NOMO-1 treated with DMSO at 0.1 percent for 48 hours (cell line): ENCODE measurements around the gene PLIN4.
A peak's percentile ranks its signal among the peaks of the same experiment; 100 is the strongest.

Experiments
- DNase-seq: peaks from one replicate; lab custom pipeline; 2025; ENCODE audit not compliant: unreplicated experiment; lab: John Stamatoyannopoulos, UW

The PLIN4 gene

GRCh38 chr19:4493104-4493928 lies 25.0 kb downstream of the PLIN4 start:
- no peak for DNase-seq

GRCh38 chr19:4492337-4493103 lies 25.8 kb downstream of the PLIN4 start:
- DNase-seq = no peak

DNA sequence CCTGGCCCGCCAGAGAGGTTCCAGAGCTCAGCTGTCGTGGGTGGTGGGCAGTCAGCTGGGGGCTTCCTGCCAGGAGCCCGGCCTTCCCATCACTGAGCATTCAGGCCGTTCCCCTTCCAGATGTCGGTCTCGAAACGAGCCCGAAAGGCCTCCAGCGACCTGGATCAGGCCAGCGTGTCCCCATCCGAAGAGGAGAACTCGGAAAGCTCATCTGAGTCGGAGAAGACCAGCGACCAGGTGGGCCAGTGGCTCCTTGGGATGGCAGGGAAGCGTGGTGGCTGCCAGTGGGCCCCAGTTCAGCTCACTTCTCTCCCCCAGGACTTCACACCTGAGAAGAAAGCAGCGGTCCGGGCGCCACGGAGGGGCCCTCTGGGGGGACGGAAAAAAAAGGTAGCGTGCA lies 26.8 kb downstream of the PLIN4 start:
- DNase-seq = no peak

DNA sequence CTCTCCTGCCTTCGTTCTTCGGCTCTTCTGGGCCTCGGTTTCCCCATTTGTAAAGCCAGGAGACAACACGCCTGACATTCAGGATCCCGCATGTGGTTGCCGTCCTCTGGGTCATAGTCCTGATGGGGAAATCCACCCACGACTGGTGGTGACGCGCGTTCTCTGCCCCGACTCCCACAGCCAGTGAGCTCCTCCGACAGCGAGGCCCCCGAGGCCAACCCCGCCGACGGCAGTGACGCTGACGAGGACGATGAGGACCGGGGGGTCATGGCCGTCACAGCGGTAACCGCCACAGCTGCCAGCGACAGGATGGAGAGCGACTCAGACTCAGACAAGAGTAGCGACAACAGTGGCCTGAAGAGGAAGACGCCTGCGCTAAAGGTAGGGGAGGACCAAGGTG lies 29.8 kb downstream of the PLIN4 start:
- DNase-seq = no peak

DNA sequence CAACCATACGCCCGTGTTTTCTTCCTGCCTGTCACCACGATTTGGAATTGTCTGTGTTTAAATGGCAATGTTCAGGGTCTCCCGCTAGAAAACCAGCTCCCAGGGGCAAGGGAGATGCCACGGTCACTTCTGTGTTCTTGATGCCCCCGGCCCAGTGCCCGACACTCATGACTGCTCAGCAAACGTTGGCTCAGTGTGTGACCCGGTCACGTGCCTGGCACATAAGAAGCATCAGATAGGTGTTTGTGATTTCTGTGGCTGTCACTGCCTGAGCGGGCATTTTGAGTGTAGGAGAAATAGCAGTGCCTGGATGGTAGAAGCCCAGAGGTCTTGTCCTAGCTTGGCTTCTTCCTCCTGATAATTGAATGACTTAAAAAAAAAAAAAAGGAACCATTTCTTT lies 30.7 kb downstream of the PLIN4 start:
- DNase-seq = no peak

DNA sequence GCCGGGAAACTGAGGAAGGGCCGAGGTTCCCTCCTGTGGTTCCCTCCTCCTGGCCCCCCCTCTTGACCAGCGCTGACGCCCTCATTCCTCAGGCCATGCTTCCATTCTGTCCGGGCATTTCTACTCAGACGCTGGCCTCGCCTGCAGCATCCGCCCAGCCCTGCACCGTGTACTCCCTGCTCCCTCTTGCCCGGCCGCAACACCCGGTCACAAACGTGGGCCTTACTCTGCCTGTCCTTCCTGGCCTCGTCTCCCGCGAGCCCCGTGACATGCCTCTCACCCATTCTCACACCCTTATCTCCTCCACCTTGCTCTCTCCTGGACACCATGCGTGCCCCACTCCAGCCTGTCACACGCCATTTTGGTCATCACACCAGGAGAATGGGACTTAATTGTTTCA lies 34.9 kb downstream of the PLIN4 start:
- DNase-seq = no peak

GRCh38 chr19:4482721-4483364 lies 35.4 kb downstream of the PLIN4 start:
- no peak for DNase-seq

DNA sequence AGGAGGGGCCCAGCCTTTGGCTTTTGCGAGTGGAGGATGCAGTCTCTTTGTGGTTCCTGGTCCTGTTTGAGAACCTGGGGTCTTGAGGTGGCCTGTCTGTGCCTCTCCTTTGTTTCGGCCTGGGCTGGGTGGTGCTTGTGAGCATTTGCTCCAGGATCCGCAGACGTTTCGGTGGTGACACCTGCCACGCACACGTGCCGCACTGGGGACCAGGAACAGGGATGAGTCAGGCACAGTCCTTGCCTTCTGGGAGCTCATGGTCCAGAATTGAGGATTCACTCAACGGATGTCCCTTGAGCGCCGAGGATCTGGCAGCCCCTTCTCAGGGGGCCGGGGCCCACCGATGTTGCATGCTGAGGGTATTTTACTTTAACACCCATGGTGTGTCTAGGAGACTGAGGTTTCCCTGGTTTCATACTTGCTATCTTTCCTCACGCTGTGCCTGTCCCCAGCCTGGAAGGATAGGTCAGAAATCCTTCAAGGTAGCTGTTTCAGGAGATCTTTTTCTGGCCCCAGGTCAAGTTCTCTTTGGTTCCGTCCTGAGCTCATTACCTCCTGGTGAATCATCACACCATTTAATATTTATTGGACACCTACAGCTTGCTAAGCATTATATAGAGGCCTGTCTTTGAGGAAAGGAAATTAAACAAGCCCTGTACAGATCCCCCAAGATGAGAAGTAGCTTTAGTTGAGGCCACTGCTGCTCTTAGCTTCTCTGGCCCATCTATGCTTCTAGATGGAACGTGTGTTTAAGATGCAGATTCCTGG lies 41.1 kb downstream of the PLIN4 start:
- DNase-seq = no peak

DNA sequence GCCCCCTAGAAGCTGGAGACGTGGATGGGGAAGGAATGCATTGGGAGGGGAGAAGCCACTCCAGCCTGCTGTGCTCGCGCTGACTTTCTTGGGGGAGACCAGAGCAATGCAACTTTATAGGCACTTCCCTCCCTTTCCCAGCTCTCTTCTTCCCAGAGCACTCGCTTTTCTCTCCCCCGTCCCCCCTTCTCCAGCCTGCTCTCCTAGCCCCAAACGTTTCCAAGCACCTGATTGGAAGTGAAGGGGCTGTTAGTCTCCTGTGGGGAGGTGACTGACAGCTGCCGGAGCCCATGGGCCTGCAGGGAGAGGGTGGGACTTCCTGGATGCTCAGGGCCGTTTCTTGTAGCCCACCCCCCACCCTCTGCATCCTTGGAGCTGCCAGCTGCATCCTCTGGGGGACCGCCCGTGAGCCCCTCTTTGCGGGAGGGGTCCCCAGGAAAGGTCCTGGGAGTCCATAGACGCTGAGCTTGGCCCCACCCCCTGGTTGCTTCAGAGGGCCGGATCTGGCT lies 43.7 kb downstream of the PLIN4 start:
- no peak for DNase-seq

DNA sequence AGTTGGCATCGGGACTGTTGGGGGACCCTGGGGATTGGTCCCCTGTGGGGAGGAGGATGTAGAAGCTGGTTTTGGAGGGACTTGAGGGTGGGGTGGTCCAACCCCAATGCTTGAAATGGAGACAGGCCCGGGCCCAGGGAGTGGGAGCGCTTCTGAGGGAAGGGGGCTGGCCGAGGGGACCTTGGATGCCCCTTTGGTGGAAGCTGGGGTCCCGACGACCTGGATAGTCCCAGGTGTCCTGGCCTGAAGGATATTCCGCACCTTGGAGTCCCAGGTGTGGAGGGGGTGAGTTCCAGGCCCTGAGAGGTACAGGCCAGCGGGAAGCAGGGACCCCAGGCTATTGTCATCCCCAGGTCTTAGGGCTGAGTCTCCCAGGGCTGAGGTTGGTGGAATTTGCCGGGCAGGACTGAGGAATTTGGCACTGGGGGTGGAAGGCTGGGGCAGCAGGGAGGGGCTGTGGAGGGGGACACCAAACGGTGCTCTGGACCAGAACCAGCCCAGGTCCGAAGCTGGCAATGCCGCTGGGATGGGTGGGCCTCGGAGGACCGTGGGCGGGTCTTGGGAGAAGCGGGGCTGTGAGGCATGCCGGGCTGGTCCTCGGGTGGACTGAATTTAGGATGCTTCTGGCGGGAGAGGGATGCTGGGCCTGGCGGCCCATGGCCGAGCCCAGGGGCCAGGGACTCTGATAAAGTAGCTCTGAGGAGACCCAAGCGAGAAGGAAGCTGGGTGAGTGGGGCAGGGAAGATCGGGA lies 44.3 kb downstream of the PLIN4 start:
- no peak for DNase-seq

- no peak for DNase-seq
These were observed 45.1 kb downstream of the PLIN4 start for GRCh38 chr19:4473011-4473762.

GRCh38 chr19:4472174-4472974 lies 45.9 kb downstream of the PLIN4 start, which contains the start of gene HDGFL2:
Gene HDGFL2, plus strand, starts transcription at chr19:4472297. Its CDS starts 54 bp downstream, at chr19:4472351.
- DNase-seq = no peak

GRCh38 chr19:4471403-4472173 lies 46.7 kb downstream of the PLIN4 start:
- DNase-seq = peak; percentile 100

- DNase-seq = no peak
These were observed 50.5 kb downstream of the PLIN4 start for GRCh38 chr19:4467835-4468234.

DNA sequence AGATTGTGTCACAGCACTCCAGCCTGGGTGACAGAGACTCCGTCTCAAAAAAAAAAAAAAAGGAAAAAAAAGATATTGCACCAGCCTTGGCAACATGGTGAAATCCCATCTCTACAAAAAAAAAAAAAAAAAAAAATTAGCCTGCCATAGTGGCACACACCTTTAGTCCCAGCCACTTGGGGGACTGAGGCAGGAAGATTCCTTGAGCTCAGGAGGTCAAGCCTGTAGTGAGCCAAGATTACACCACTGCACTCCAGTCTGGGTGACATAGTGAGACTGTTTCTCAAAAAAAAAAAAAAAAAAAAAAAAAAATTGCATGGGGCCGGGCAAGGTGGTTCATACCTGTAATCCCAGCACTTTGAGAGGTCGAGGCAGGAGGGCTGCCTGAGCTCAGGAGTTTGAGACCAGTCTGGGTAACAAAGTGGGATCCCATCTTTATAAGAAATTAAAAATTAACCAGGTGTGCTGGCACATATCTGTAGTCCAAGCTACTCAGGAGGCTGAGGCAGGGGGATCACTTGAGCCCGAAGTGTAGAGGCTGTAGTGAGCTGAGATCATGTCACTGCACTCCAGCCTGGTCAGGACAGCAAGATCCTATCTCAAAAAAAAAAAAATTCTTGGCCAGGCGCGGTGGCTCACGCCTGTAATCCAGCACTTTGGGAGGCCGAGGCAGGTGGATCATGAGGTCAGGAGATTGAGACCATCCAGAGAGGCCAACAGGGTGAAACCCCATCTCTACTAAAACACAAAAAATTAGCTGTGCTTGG lies 53.3 kb downstream of the PLIN4 start:
- no peak for DNase-seq

DNA sequence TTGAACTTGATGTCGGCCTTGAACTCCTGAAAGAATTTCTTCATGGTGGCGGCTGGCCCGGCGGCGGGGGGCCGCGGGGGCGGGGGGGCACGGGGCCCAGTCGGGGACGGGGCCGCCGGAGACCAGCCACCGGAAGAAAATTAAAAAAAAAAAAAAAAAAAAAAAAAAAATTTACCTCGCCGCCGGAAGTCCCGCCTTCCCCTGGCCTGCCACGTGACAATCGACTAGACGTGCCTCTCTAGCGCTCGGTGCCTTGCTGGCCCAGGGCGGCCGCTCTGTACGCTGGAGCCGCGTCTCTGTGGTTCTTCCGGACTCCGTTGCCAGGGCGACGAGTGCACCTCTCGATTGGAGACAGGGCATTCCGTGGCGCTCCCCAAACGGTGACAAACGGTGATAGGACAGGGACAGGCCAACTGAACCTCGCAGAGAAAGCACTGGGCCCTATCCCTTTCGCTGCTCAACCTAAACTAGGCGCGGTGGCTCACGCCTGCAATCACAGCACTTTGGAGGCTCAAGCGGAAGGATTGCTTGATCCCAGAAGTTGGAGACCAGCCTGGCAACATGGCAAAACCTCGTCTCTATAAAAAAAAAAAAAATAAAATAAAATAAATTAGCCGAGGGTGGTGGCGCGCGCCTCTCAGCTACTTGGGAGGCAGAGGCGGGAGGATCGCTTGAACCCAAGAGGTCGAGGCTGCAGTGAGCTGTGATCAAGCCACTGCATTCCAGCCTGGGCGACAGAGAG lies 60.5 kb downstream of the PLIN4 start, which contains the start of gene UBXN6:
TSS of gene UBXN6 (minus strand) at position 141 of the 742 bp plus-strand sequence. CDS start at position 44, 97 bp downstream.
- DNase-seq = peak; percentile 96
